ENCODE results near the gene HNRNPF.
A peak's percentile ranks its signal among the peaks of the same experiment; 100 is the strongest.

The HNRNPF gene

DNA sequence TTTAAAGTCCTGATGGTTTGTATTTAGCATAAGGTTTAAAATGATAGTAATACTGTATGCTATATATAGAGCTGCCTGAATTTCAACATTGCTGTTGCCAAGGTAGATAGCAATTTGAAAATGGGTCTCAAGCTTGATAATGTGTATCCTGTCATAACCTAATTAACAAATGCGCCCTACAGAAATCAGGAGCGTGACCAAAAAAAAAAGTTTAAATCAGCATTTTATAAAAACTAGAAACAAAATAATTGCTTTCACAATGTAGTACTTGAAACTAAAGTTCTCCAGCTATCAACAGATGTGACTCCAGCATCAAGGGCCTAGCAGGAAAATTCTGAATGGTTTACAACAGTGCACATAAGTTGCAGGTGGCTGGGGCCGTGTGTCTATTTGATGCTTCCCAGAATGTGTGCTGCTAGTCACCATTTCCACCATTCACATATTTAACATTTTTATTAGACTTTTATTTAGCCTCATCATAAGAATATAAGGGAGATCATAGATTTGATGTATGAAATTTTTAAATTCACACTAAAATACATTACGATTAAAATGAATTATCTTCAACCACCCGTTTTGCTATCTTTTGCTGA lies 23.5 kb downstream of the HNRNPF start:
- DNase-seq (ENCODE audit: low read depth), result no peak
- no peak overlapping the region for H3K4me3 ChIP-seq (ENCODE audit: control insufficient read depth, low read depth, low read length)
- TF ChIP-seq, protein P1, sequence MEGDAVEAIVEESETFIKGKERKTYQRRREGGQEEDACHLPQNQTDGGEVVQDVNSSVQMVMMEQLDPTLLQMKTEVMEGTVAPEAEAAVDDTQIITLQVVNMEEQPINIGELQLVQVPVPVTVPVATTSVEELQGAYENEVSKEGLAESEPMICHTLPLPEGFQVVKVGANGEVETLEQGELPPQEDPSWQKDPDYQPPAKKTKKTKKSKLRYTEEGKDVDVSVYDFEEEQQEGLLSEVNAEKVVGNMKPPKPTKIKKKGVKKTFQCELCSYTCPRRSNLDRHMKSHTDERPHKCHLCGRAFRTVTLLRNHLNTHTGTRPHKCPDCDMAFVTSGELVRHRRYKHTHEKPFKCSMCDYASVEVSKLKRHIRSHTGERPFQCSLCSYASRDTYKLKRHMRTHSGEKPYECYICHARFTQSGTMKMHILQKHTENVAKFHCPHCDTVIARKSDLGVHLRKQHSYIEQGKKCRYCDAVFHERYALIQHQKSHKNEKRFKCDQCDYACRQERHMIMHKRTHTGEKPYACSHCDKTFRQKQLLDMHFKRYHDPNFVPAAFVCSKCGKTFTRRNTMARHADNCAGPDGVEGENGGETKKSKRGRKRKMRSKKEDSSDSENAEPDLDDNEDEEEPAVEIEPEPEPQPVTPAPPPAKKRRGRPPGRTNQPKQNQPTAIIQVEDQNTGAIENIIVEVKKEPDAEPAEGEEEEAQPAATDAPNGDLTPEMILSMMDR (conservative IDR thresholded peaks at IDR 0.05; ENCODE audit: control insufficient read depth, insufficient read depth, low read depth, low read length), result no peak

DNA sequence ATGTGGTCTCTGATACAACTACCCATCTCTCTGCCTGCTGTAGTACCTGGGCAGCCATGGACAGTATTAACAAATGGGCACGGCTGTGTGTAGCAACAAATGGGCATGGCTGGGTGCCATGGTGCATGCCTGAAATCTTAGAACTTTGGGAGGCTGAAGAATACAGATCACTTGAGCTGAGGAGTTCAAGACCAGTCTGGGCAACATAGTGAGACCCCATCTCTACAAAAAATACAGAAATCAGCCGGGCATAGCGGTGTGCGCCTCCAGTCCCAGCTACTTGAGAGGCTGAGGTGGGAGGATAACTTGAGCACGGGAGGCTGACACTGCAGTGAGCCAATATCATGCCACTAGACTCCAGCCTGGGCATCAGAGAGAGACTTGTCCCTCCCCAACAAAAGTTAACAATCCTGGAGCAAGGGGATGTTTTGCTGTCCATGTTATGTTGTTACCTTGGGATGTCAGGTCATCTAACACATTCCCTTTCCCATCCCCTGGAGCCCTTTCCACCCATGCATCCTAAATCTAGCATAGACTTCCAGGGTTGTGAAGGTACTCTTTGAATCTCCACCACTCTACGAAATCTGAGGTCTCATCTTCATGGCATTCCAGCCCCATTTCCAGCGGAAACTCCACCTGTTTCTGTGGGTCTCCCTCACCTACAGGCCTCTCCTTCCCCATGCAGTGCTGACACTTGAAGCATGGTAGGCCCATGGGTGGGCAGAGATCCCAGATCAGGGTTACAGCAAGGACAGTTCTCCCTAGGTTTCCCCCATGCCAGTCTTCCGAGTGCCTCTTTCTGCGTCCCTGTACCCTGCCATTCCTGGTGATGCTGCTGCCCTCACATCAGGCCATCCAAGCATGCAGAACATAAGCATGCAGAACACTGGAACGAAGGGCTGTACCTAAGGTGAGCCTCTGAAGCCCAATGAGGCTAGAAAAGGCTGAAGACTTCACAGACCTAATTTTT lies 24.4 kb downstream of the HNRNPF start:
- H3K4me3 ChIP-seq (ENCODE audit: control insufficient read depth, low read depth, low read length), result no peak overlapping the region
- TF ChIP-seq, protein P1 (conservative IDR thresholded peaks at IDR 0.05; ENCODE audit: control insufficient read depth, insufficient read depth, low read depth, low read length), result no peak
- no peak for DNase-seq (ENCODE audit: low read depth)

DNA sequence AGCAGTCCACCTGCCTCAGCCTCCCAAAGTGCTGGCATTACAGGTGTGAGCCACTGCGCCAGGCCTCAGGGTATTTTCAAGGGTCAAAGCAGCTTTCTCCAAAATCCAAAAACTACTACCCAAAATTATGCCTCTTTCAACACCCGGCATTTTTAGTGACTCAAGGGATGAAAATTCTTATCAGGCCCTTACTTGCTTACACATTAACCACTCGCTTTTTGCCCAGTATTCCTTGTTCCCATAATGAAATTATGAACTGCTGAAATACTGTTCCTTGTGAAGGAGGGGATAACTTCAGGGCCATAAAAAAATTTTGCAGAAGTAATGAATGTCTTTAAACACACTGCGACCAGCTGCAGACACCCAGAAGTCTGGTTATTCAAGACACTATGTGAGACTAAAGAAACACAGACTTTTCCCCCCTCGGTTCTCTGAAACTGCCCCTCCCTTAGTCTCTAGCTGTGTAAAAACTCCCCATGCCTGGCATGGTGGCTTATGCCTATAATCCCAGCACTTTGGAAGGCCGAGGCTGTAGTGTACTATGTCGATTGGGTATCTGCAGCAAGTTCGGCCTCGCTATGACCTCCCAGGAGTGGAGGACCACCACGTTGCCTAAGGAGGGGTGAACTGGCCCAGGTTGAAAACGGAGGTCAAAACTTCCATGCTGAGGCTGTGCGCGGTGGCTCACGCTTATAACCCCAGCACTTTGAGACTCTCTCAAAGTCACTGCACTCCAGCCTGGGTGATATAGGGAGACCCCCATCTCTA lies 25.6 kb downstream of the HNRNPF start:
- TF ChIP-seq, protein P1 (conservative IDR thresholded peaks at IDR 0.05; ENCODE audit: control insufficient read depth, insufficient read depth, low read depth, low read length), result no peak
- DNase-seq (ENCODE audit: low read depth), result no peak
- no peak overlapping the region for H3K4me3 ChIP-seq (ENCODE audit: control insufficient read depth, low read depth, low read length)

DNA sequence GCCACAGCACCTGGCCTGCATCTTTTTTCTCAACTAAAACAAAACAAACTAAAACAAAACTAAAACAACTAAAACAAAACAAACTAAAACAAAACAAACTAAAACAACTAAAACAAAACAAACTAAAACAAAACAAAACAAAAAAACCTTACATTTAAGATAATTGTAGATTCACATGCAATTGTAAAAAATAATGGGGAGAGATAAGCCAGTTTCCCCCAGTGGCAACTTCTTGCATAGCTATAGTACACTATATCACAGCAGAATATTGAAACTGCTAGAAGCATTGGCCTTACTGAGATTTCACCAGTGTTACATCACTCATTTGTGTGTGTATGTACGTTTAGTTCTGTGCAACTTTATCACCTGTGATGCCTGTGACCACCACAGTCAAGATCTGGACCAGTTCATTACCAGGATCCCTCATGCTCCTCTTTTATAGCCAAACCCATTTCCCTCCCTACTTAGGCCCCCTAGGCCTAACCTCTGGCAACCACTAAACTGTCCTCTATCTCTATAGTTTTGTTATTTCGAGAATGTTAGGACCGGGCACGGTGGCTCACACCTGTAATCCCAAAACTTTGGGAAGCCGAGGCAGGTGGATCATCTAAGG lies 28.3 kb downstream of the HNRNPF start:
- H3K4me3 ChIP-seq (ENCODE audit: control insufficient read depth, low read depth, low read length), result no peak overlapping the region
- TF ChIP-seq, protein P1 (conservative IDR thresholded peaks at IDR 0.05; ENCODE audit: control insufficient read depth, insufficient read depth, low read depth, low read length), result peak; percentile 30
- DNase-seq (ENCODE audit: low read depth), result peak; percentile 15

DNA sequence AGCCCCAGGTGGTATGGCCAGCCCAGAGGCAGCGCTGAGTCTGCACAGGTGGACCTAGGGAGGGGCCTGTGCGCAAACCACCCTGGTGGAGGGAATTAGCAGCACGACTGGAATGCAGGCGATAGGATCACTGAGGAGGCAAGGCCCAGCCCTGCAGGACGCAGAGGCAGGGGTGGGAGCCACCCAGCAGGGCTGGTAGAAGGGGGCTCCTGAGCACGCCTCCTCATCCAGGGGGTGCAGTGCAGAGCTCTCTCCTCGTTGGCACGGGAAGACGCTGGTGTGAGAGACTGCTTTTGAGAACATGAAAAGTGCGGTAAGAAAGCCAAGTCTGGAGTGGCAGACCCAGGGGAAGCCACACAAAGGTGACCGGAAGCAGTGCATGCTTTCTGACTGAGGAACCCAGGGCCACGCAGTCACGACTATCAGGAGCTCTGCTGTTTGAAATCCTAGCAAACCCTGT lies 31.5 kb downstream of the HNRNPF start:
- TF ChIP-seq, protein P1 (conservative IDR thresholded peaks at IDR 0.05; ENCODE audit: control insufficient read depth, insufficient read depth, low read depth, low read length), result no peak
- no peak for DNase-seq (ENCODE audit: low read depth)

DNA sequence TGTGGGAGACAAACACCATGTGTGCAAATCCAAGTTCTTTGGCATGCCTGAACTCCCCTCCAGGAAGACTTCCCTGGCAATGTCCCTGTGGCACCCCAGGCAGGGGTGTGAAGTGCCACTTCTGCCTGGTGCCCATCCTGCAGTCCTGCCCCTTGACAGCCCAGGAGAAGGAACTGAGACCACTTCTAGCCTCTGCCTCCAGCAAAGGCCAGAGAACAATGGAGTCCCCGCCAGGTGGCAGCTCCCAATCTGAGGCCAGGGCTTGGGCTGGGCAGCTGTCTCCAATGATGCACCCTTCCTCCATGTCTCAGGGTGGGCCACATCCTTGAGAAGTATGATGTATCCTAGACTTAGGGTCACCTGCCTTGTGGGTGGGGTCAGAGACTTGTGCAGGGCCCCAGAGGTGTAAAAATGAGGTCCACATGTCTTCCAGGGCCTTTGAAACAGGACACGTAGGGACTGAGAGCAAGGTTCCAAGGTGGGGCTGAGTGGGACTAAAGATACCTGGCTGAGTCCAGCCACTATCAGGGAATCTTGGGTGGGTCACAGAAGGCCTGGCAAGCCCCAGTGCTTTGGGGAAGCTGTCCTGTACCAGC lies 32.1 kb downstream of the HNRNPF start:
- H3K4me3 ChIP-seq (ENCODE audit: control insufficient read depth, low read depth, low read length), result no peak overlapping the region
- DNase-seq (ENCODE audit: low read depth), result no peak
- TF ChIP-seq, protein P1 (conservative IDR thresholded peaks at IDR 0.05; ENCODE audit: control insufficient read depth, insufficient read depth, low read depth, low read length), result no peak

More for the DNA sequence above, 31.5 kb downstream of the HNRNPF start:
- H3K4me3 ChIP-seq (ENCODE audit: control insufficient read depth, low read depth, low read length), result no peak overlapping the region
